ENCODE results near the gene NKIRAS1.

Gene NKIRAS1

DNA sequence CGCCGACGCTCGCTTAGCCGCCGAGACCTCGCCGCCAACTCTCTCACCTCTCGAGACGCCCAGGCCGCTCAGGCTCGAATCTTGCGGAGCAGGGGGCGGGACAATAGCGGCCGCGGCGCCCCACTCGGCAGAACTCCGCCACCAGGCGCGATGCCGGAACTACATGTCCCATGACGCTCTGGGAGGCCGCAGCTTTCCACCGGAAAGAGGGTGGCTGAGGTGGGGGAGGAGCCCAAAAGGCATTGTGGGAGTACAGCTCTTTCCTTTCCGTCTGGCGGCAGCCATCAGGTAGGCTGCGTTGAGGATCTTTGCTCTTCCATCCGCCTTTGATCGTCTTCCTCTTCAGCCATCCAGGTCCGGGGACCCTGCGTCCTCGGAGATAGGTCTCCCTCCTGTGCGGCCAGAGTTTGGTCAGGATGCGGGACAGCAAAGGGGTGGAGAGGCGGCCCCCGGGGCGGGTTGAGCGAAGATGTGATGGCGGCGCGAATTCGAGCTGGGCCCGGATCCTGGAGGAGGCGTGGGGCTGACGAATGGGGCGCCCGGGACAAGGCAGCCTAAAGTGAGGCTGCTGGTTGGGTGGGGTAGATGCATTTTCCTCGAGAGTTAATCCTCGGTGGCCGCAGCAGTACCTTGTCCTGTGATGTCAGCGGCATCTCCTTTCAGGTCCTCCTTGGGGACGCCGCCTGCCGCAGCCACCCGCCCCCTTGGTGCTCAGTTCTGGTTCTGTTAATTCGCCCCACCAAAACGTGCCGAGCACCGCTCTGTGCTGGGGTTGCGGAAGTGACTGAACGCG lies at the start of gene NKIRAS1, which contains the start of gene RPL15:
TSS of gene NKIRAS1 (minus strand) at position 105 of the 793 bp plus-strand sequence. CDS start 6,086 bp downstream, outside the sequence.
TSS of gene RPL15 (plus strand) at position 247 of the 793 bp plus-strand sequence. CDS start 728 bp downstream, outside the sequence.
- DNase-seq = peak; percentile 95

DNA sequence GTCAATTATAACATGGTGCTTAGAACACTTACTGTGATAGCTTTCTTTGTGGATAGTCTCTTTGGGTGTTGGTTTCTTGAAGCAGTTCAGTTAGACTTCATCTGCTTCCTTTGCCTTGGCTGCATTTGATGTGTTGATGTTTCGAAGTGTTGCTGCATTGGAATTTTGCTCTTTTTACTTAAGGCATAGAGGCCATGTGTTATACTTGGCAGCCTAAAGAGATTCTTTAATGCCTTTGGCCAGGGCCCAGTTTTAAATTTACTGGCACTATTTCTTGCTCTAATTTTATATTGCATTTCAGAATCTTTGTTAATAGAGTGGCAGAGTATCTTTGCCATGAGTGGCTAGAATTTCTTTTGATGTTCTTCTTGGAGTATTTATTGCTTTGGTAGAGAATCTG lies 49.5 kb upstream of the NKIRAS1 start:
- no peak for DNase-seq

DNA sequence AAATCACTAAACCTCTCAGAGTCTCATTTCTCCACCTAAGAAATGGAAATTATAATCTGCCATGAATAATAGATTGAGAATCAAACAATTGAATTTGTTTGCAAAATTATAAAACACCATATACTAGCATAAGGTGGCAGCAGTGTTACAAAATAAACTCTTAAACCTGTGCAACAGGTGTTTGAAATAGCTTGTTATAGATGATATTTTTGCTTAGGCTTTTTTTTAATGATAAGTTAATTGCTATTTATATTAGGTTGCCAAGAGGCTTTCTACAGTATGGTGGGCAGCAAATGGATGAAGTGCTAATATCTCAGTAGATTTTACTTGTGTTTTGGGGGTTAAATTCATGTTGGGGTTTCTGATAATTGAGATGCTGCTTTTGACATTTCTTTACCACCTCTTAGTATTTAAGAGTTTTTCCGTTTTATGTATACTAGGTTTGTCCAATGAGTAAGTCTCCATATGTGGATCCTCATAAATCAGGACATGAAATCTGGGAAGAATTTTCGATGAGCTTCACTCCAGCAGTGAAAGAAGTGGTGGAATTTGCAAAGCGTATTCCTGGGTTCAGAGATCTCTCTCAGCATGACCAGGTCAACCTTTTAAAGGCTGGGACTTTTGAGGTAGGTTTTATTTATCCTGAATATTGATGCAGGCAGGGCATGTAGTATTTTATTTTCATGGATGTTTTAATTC lies 47.9 kb upstream of the NKIRAS1 start:
- DNase-seq = no peak

DNA sequence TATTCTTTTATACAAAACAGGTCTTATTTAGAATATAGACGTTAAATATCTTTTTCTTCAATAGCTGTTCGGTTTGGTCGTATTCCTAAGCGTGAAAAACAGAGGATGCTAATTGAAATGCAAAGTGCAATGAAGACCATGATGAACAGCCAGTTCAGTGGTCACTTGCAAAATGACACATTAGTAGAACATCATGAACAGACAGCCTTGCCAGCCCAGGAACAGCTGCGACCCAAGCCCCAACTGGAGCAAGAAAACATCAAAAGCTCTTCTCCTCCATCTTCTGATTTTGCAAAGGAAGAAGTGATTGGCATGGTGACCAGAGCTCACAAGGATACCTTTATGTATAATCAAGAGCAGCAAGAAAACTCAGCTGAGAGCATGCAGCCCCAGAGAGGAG lies 45.1 kb upstream of the NKIRAS1 start:
- no peak for DNase-seq

DNA sequence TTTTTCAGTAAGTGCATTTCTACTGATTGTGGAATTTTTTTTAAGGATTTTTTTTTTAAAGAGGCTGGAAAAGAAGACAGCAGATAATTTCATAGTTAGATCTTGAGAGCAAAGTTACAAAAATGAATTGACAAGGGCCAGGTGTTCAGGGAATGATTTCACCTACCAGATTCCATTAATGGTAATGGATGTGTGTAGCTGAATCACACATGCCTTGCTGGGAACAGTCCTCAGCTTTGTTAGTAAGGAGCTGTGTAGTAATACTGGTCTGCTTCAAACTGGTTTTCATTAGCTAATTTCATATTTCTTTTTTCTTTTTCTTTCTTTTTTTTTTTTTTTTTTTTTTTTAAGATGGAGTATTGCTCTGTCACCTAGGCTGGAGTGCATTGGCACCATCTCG lies 44.3 kb upstream of the NKIRAS1 start:
- no peak for DNase-seq

DNA sequence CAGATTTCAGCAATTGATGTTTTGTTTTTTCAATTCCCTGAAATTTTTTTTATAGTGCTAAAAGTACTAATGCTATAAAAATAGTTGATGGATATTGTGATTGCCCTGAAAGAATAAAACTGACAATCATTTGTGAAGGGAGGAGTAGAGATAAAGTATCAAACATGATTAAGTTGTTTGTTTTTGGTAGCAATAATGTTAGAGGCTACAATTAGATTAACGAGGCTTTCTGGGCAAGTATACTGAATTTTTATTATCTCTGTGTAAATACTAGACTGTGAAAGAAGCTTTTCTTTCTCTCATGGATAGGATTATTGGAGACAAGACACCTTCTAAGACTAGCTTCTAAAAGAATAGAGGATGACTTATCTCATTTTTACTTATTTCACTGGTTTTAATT lies 43.9 kb upstream of the NKIRAS1 start:
- DNase-seq = no peak

DNA sequence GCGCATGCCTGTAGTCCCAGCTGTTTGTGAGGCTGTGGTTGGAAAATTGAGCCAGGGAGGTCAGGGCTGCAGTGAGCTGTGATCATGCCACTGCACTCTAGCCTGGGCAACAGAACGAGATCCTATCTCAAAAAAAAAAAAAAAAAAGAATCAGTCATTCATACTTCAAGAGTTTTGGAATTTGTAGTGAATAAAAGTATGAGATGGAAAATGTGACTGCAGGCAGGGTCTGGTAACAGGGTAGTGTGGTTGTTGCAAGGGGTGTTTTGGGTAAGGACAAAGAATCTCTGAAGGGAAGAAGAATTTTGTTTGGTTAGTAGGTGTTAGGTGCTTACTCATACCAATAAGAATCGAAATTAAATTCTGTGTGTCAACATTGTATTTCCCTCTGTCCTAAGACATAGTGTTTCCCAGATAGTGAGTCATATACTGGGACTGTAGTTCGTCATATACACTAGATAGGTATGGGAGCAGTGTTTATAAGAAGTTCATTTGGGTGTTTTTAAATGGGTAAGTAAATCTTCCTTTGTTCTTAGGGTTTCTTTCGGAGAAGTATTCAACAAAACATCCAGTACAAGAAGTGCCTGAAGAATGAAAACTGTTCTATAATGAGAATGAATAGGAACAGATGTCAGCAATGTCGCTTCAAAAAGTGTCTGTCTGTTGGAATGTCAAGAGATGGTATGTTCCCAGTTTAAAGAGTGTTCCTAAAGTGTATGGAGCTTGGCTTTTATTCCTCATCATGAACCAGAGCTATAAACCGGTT lies 42.5 kb upstream of the NKIRAS1 start:
- DNase-seq = no peak

DNA sequence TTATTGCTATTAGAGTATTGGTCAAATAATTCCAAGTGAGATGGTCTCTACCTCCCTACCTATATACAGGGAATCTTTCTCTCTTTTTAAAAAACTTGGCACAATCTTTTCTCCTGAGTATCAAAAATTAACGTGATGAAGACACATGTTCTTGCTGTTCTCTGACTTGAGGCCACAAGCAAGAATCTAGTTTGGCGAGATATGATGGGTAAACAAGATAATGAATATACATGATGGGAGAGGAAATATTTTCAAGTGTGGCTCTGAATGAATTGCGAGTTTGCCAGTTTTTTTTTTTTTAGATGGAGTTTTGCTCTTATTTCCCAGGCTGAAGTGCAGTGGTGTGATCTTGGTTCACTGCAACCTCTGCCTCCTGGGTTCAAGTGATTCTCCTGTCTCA lies 39.9 kb upstream of the NKIRAS1 start:
- DNase-seq = no peak

DNA sequence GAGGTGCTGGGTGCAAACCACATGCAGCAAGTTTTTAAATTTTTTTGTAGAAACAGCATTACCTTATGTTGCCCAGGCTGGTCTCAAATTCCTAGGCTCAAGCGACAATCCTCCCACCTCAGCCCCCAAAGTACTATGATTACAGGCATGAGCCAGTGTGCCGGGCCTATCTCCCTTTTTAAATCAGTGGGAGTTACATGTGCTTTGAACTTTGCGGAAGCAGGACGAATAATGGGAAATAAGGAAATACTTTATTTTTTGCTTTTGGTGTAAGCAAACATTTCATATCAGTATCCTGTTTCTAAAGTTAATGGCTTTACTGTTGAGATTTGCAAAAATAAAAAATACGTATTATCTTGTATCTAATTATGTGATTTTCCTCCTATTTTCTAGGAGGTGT lies 37.4 kb upstream of the NKIRAS1 start:
- DNase-seq = no peak

DNA sequence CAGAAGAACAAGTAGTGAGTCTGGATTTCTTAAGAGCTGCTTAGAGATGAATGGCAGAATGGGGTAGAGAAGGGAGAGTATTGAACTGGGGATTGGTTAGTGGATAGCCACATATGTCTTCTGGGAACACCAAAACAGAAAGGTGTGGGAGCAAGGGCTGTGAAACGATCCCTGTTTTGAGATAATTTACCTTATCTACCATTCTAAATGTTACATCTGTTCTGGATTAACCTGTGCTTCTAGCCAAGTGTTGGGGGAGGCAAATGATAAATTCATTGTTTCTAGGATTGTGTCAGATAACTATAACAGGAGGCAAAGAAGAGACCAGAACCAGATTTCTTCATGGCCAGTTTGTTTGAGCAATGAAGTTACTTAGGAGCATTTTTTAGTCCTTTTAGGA lies 36.7 kb upstream of the NKIRAS1 start:
- no peak for DNase-seq

DNA sequence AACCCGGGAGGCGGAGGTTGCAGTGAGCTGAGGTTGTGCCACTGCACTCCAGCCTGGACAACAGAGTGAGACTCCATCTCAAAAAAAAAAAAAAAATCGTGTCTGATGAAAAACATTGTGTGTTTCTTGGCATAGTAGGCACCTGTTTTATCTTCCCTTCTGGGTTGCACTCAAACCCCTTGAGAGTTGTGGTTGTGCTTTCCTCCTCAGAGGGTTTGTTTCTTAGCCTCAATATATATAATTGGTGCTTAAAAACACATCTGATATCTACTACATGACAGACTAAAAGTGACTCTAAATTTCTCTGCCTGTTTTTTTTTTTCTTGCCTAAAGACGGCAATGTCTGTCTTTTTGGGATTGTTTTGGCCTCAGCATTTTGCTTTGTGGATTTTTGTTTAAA lies 35.9 kb upstream of the NKIRAS1 start:
- DNase-seq = no peak

DNA sequence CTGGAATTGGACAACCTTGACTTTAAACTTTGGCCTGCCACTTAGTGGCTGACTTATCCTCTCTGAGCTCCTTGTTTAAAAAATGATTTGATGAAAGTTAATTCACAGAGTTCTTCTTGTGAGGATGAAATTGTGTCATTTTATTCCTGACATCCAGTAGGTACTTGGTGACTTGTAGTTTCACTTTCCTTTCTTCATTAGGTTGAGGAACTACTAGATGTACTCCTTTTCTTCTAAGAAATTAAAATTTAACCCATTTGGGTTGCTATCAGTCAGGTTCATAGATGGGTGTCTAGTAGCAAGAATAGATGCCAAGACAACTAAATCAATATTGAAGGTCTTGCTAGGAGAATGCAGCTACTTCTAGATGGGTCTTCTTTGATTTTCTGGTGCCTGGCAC lies 33.5 kb upstream of the NKIRAS1 start:
- no peak for DNase-seq

DNA sequence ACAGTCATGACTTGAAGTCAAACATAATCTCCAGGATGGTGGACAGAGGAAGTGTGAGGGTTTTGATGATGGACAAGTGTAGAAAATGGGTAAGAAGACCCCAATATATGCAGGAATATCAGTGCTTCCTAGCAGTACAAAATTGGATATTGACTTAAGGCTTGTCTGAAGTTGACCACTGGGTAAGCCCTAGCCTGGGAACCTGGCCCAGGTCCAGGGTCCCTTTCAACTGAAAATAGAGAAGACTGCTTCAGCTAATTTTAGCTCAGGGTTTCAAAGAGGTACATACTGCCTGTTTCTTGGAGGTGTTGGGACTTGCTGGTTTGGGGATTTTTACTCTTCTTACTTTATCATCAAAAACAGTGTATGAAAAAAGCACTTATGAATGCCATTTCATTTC lies 33.0 kb upstream of the NKIRAS1 start:
- DNase-seq = peak; percentile 45

DNA sequence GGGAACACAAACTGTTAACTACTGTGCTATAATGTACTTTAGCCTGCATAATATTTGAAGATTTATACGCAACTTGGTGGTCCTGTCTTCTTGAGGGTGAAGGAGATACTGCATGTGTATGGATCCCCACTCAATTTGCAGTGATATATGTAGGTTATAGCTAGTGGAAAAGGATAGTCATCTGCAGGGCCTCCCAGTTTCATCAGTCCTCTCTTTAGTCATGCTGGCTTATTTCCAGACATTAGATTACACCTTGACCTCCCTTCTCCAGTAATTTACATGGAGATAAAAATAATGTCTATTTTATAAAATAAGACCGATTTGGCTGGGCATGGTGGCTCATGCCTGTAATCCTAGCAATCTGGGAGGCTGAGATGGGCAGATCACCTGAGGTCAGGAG lies 32.0 kb upstream of the NKIRAS1 start:
- no peak for DNase-seq

DNA sequence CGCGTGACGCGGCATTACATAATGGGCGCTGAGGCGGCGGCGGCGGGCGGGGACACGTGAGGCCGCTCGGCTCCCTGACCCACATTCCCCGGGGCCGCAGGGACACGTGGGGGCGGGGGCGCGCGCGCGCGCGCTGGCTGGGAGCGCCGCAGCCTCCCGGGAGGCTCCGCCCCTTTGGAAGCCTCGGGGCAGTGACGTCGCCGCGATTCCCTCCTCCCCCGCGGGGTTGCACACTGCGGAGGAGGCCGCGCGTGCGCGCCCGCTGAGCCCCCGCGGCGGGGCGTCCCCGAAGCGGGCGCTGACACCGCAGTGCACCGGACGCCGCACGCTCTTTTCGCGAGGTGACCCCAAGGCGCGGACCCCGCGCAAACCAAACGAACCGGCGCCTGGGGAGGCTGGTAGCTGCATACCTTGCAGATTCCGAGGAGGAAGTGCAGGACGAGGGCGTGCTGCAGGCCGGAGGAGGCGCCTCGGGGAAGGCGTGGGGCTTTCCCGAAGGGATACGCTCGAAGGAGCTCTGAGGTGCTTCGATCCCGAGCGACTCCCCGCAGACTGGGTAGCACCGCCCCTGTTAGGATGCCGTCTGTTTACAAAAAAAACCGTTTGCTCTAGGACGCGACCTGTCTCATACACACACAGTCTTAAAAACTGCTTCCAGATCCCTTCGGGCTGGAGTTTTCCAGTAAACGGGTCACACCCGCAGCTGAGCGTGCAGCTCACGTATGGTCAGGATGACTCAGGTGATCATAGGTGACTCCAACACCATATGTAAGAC lies 29.3 kb upstream of the NKIRAS1 start:
- DNase-seq = peak; percentile 76

DNA sequence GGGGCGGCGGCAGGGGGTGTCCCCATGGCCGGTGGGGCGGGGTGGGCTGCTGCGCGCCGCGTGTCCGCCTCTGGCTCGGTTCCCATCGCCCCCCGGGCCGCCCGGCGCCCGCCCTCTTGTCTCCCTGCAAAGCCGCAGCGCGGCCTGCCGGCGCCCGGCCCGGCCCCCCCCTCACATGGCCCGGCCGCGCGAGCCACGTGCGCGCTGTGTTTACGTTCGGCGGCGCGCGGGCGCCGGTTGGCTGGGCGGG lies 28.8 kb upstream of the NKIRAS1 start:
- no peak for DNase-seq

DNA sequence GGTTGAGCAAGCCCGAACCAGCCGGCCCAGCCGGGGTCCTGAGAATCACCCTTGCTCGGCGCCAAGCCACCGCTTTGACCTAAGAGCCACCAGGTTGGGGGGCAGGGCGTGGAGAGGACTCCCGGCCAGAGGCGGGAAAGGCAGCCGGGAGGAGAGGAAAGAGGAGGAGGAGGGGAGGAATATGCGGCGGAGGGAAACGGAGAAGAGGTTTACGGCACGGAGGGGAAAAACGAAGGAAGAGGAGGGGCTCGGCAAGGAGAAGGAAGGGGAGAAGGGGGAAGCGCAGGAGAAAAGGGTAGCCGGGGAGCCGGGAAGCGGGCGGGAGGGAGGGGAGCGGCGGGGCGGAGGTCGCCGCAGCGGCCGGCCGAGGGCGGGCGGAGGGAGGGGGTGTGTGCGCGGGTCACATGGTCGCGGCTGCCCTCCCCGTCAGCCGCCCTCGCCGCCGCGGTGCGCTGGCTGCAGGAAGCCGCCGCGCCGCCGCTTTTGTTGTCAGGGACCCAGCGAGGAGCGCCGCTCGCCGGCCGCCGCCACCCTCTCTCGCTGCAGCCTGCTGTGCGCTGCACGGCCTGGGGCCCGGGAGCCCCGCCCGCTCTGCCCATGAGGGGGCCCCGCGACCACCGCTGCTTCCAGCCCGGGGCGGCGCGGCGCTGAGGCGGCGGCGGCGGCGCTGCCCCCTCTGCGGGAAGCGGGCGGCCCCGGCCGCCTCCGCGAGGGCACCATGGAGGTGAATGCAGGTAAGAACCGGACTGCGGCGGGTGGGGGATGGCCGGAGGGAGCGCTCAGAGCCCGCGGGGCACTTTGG lies 28.3 kb upstream of the NKIRAS1 start, which contains the start of gene NR1D2:
TSS of gene NR1D2 (plus strand) at position 426 of the 802 bp plus-strand sequence. CDS start at position 719, 293 bp downstream.
- DNase-seq = peak; percentile 73

DNA sequence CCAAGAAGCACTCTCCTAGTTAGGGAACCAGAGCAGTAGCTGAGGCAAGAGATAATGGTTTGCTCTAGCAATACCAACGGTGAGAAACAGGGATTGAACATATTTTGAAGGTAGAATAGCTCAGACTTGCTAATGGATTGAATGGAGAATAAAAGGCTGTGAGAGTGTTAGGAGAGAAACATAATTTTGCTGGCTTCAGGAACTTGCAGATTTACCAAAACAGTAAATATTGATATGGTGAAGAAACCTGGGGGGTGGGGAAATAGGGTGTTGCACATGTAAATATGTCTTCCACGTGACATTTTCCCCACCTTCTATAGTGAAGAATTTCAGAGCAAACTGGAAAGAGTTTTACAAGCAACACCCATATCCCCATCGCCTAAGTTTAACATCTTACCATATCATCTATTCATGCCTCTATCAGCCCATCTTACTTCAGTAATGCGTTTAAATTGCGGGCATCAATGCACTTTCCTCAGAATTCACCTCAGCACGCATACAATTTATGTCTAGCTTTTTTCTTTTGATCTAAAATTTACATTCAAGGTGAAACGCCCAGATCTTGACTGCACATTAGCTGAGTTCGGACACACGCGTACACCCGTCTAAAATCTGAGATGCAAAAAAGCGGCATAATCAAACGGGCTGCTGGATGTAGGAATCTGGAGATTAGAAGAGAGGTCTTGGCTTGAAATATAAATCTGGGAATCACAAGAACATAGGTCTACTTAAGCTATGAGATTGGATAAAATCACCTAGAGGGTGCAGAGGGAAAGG lies 27.4 kb upstream of the NKIRAS1 start:
- no peak for DNase-seq

DNA sequence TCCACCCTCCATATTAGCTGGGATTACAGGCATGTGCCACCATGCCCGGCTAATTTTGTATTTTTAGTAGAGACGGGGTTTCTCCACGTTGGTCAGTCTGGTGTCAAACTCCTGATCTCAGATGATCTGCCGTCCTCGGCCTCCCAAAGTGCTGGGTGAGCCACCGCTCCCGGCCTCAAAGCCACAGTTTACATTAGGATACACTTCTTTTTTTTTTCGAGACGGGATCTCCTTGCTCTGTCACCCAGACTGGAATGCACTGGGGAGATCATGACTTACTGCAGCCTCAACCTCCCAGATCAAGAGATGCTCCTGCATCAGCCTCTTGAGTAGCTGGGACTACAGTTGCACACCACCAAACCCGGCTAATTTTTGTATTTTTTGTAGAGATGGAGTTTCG lies 25.8 kb upstream of the NKIRAS1 start:
- no peak for DNase-seq

DNA sequence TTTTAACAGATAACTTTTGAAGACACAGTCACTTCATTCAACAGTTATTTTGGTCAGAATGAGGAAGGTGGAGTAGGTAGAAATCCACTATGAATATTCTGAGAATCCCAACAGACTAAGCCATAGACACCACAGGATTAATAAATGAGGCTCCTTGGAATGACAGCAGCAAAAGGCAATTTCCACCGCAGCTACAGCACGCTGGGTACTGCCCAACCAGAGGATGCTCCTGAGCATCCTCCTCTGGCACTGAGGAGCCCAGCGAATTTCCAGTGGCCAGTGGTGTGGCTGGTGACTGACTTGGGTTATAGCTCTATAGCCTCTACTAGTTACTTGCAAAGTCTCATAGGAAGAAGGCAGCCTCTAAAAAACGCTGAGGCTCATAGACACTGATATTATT lies 24.6 kb upstream of the NKIRAS1 start:
- no peak for DNase-seq

DNA sequence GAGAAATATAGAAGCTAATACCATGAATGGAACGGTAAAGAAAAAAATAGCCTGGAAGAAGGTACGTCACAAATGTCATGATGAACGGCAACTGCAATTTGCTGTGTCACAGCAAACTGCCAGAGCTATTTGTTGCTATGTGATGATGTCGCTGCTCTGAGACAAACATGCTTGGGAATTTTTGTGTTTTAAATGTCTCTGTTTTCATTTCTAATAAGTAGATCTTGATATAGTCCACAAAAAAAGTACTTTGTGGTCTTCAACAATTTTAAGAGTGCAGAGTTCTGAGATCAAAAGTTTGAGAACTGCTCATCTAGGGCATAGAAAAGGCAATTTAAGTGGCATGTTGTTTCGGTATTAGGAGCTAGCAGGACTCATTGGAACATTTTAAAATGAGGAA lies 24.0 kb upstream of the NKIRAS1 start:
- DNase-seq = no peak

Data from NCI-H2029 treated with DMSO at 0.1 percent for 48 hours (cell line).